ENCODE results near the gene COL18A1.
"Not testable (repeated sequence)": the region's sequence is repeated elsewhere in the genome, so short reads cannot be mapped to it uniquely, and the experiment has no call there.

Gene COL18A1

GRCh38 chr21:45501081-45502005 lies 96.4 kb downstream of the COL18A1 start:
- not testable (repeated sequence) for H3K4me3 Mint-ChIP-seq; DNase-seq (ENCODE audit: low spot score in 2 of 2); H3K9me3 Mint-ChIP-seq; ATAC-seq; H3K27ac Mint-ChIP-seq; H3K36me3 Mint-ChIP-seq
- peaks cover 12% of the 10 kb centered on the region for H3K4me1 Mint-ChIP-seq

DNA sequence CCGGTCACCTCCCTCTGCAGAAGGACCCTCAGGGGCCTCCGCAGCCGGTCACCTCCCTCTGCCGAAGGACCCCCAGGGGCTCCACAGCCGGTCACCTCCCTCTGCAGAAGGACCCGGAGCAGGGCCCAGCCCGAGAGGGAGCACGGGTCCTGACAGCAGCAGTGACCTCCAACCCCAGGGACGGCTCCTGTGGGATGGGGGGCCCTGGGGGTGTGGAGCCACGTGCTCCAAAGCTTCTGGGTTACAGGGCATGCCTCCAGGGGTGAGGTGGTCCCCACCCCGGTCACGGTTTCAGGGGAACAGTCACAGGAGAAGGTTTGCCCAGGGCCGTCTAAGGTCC lies 97.0 kb downstream of the COL18A1 start:
- Mint-ChIP-seq H3K9me3 (no peaks in the 10 kb centered on the region), H3K4me3 (no peak overlapping the region), H3K4me1 (peaks cover 12% of the 10 kb centered on the region), H3K36me3 (no peaks in the 10 kb centered on the region), H3K27ac (no peak overlapping the region)
- DNase-seq (ENCODE audit: low spot score in 2 of 2), result no peak
- no peak for ATAC-seq

DNA sequence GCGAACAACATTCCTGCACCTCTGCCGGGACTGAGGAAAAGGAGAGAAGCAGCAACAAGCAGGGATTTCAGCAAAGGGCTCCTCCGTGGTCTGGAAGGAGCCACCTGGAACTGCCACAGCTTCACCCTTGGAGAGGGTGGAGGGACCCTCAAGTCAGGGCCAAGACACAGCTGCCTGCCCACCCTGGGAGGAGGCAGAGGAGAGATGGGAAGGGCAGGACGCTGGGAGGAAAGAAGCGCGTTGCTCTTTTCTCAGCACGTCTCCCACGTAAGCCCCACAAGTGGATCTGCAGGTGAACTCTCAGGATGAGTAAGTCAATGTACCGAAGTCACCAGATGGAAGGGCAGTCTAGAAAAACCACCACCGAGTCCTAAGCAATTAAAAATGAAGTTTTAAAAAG lies 97.6 kb downstream of the COL18A1 start:
- Mint-ChIP-seq H3K36me3 (peaks cover 3% of the 10 kb centered on the region), H3K27ac (no peak overlapping the region)

DNA sequence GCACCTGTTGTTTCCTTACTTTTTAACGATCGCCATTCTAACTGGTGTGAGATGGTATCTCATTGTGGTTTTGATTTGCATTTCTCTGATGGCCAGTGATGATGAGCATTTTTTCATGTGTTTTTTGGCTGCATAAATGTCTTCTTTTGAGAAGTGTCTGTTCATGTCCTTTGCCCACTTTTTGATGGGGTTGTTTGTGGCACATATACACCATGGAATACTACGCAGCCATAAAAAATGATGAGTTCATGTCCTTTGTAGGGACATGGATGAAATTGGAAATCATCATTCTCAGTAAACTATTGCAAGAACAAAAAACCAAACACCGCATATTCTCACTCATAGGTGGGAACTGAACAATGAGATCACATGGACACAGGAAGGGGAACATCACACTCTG lies 98.3 kb downstream of the COL18A1 start:
- H3K36me3 Mint-ChIP-seq; ATAC-seq; H3K9me3 Mint-ChIP-seq; H3K27ac Mint-ChIP-seq; H3K4me3 Mint-ChIP-seq; DNase-seq (ENCODE audit: low spot score in 2 of 2): not testable (repeated sequence)
- peaks cover 15% of the 10 kb centered on the region for H3K4me1 Mint-ChIP-seq

More for the DNA sequence above, 97.6 kb downstream of the COL18A1 start:
- DNase-seq (ENCODE audit: low spot score in 2 of 2) (no peak), ATAC-seq (no peak)
- Mint-ChIP-seq H3K9me3 (no peaks in the 10 kb centered on the region), H3K4me1 (peaks cover 12% of the 10 kb centered on the region), H3K4me3 (no peak overlapping the region)

- Mint-ChIP-seq H3K9me3 (no peaks in the 10 kb centered on the region), H3K27ac (no peak overlapping the region), H3K36me3 (peaks cover 17% of the 10 kb centered on the region), H3K4me1 (peaks cover 22% of the 10 kb centered on the region), H3K4me3 (no peak overlapping the region)
- DNase-seq (ENCODE audit: low spot score in 2 of 2), result no peak
- ATAC-seq, result no peak
Measured at GRCh38 chr21:45504021-45504515, 99.1 kb downstream of the COL18A1 start.

DNA sequence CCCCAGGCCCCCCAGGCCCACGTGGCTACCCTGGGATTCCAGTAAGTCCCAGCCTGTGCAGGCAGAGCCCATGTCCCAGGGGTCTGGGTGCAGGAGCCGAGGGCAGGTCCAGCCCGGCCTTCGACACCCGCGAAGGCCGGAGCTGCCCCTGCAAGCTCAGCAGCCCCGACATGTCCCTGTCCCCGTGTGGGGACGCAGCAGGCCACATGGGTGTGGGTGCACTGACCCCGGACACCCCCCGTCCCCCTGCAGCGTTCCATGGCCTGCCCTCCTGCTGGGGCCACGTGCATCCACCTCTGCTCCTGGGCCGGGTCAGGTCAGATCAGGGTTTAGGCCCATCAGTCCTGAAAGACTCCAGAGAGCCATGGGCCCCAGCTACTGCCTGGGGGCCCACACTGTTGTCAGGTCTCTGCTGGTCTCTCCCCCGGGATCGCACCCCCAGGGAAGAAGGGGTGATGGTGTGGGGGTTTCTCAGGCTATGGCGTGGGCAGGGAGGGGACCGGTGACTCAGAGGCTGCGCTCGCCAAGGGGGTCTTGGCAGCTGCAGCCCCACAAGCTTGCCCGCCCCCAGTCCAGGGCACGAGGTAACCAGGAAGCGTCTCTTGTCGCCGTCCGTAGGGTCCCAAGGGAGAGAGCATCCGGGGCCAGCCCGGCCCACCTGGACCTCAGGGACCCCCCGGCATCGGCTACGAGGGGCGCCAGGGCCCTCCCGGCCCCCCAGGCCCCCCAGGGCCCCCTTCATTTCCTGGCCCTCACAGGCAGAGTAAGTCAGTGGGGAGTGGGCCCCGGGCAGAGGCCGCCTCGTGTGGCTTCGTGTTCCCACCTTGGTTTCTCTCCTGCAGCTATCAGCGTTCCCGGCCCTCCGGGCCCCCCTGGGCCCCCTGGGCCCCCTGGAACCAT lies 99.8 kb downstream of the COL18A1 start:
- Mint-ChIP-seq H3K27ac (no peak overlapping the region), H3K4me3 (no peak overlapping the region), H3K36me3 (peaks cover 17% of the 10 kb centered on the region), H3K4me1 (peaks cover 17% of the 10 kb centered on the region), H3K9me3 (no peaks in the 10 kb centered on the region)
- DNase-seq (ENCODE audit: low spot score in 2 of 2), result no peak
- ATAC-seq, result no peak

- Mint-ChIP-seq H3K4me1 (peaks cover 14% of the 10 kb centered on the region), H3K27ac (no peak overlapping the region), H3K4me3 (no peak overlapping the region), H3K9me3 (no peaks in the 10 kb centered on the region), H3K36me3 (peaks cover 17% of the 10 kb centered on the region)
- DNase-seq (ENCODE audit: low spot score in 2 of 2), result no peak
- no peak for ATAC-seq
Measured at GRCh38 chr21:45505416-45506021, 100.6 kb downstream of the COL18A1 start.

DNA sequence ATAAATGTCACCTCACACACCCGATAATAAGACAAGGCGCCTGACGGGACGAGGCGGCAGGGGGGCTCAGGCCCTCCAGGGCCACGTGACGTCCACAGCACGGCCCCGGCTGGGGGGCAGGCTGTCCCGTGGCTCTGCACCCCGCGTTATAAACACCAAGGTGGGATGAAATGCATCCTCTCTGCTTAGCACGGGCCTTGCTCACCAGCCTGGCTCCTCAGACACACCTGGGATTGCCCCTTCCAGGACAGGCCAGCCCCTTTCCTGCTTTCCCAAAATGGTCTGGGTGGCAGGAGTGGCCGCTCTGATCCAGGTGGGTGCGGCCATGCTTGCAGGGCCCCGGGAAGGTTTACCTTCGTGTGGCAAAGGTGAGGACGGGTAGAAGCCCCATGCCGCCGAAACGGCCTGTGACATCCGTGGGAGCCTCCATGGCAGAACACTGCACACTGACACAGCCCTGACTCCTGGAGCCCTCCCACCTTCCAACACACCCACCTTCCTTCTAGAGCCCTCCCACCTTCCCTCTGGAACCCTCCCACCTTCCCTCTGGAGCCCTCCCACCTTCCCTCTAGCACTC lies 101.4 kb downstream of the COL18A1 start:
- H3K9me3 Mint-ChIP-seq, result no peaks in the 10 kb centered on the region

GRCh38 chr21:45506836-45507522 lies 102.0 kb downstream of the COL18A1 start:
- H3K9me3 Mint-ChIP-seq, result no peaks in the 10 kb centered on the region
- H3K36me3 Mint-ChIP-seq, result peaks cover 24% of the 10 kb centered on the region
- no peak overlapping the region for H3K4me3 Mint-ChIP-seq
- no peak overlapping the region for H3K27ac Mint-ChIP-seq
- DNase-seq (ENCODE audit: low spot score in 2 of 2), result no peak
- H3K4me1 Mint-ChIP-seq, result peaks cover 14% of the 10 kb centered on the region
- ATAC-seq, result no peak

More for the DNA sequence above, 101.4 kb downstream of the COL18A1 start:
- no peak overlapping the region for H3K4me3 Mint-ChIP-seq
- peaks cover 23% of the 10 kb centered on the region for H3K36me3 Mint-ChIP-seq
- peaks cover 14% of the 10 kb centered on the region for H3K4me1 Mint-ChIP-seq
- no peak for ATAC-seq
- no peak overlapping the region for H3K27ac Mint-ChIP-seq
- DNase-seq (ENCODE audit: low spot score in 2 of 2), result no peak

DNA sequence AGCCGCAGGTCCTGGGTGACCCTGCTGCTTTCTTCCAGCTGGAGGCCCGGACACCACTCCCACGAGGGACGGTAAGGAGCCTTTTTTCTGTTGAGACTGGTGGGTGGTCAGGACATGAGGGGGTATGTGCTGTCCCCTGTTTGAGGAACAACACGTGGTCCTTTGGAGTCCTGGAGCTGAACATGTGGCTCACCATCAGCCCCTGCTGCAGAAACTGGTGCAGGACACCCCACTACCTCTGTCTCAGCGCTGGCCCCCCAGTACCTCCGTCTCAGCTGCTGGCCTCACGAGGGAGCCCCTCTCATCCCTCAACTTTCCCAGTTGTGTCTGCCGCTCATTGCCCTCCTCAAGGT lies 102.5 kb downstream of the COL18A1 start:
- Mint-ChIP-seq H3K4me1 (peaks cover 13% of the 10 kb centered on the region), H3K27ac (peak overlapping the region; percentile 69), H3K4me3 (no peak overlapping the region), H3K36me3 (peaks cover 24% of the 10 kb centered on the region), H3K9me3 (no peaks in the 10 kb centered on the region)
- ATAC-seq, result no peak
- DNase-seq (ENCODE audit: low spot score in 2 of 2), result no peak

DNA sequence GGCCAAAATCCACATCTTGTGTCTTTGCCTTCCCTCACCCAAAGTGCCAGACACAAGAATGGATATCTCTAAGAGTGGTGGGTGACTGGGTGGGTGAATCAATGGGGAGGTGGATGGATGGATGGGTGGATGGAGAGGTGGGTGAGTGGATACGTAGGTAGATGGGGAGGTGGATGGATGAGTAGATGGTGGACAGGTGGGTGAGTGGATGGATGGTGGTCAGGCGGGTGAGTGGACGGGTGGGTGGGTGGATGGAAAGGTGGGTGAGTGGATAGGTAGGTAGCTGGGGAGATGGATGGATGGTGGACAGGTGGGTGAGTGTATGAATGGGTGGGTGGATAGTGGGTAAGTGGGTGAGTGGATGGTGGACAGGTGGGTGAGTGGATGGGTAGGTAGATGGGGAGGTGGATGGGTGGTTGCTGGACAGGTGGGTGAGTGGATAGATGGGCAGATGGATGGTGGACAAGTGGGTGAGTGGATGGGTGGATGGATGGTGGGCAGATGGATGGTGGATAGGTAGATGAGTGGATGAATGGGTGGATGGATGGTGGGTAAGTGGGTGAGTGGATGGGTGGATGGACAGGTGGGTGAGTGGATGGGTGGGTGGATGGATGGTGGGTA lies 103.0 kb downstream of the COL18A1 start:
- Mint-ChIP-seq H3K9me3 (no peaks in the 10 kb centered on the region), H3K4me3 (no peak overlapping the region), H3K27ac (peak overlapping the region; percentile 69)

GRCh38 chr21:45508607-45509565 lies 103.9 kb downstream of the COL18A1 start:
- Mint-ChIP-seq H3K9me3 (no peaks in the 10 kb centered on the region), H3K36me3 (peaks cover 24% of the 10 kb centered on the region), H3K4me1 (peaks cover 10% of the 10 kb centered on the region), H3K4me3 (no peak overlapping the region), H3K27ac (peak overlapping the region; percentile 69)
- peak; percentile 19 for ATAC-seq
- no peak for DNase-seq (ENCODE audit: low spot score in 2 of 2)

More for the DNA sequence above, 103.0 kb downstream of the COL18A1 start:
- Mint-ChIP-seq H3K36me3 (peaks cover 24% of the 10 kb centered on the region), H3K4me1 (peaks cover 10% of the 10 kb centered on the region)
- ATAC-seq (no peak), DNase-seq (ENCODE audit: low spot score in 2 of 2) (no peak)
